ENCODE data around the gene BORCS8.
A peak's percentile ranks its signal among the peaks of the same experiment; 100 is the strongest.
"Not testable (repeated sequence)": the region's sequence is repeated elsewhere in the genome, so short reads cannot be mapped to it uniquely, and the experiment has no call there.

BORCS8 gene

GRCh38 chr19:19148504-19148903 lies 43.4 kb downstream of the BORCS8 start:
- not testable (repeated sequence) for DNase-seq (ENCODE audit: low spot score)

GRCh38 chr19:19147344-19147743 lies 44.6 kb downstream of the BORCS8 start:
- DNase-seq (ENCODE audit: low spot score) = no peak

GRCh38 chr19:19146865-19147264 lies 45.1 kb downstream of the BORCS8 start:
- DNase-seq (ENCODE audit: low spot score) = no peak

- DNase-seq (ENCODE audit: low spot score) = peak; percentile 85
Observed at GRCh38 chr19:19145684-19146608, 46.0 kb downstream of the BORCS8 start.

GRCh38 chr19:19145281-19145680 lies 46.7 kb downstream of the BORCS8 start:
- no peak for DNase-seq (ENCODE audit: low spot score)

GRCh38 chr19:19142347-19142746 lies 49.6 kb downstream of the BORCS8 start:
- DNase-seq (ENCODE audit: low spot score) = no peak

- no peak for DNase-seq (ENCODE audit: low spot score)
Observed at GRCh38 chr19:19140476-19140875, 51.5 kb downstream of the BORCS8 start.

GRCh38 chr19:19139876-19140229 lies 52.1 kb downstream of the BORCS8 start:
- DNase-seq (ENCODE audit: low spot score) = no peak

GRCh38 chr19:19138109-19138981 lies 53.6 kb downstream of the BORCS8 start, which contains the start of gene TMEM161A:
TMEM161A (minus strand) TSS chr19:19138478; CDS start chr19:19138428, 50 bp downstream.
- peak; percentile 99 for DNase-seq (ENCODE audit: low spot score)

GRCh38 chr19:19137556-19138108 lies 54.3 kb downstream of the BORCS8 start:
- DNase-seq (ENCODE audit: low spot score) = no peak

- DNase-seq (ENCODE audit: low spot score) = not testable (repeated sequence)
Observed at GRCh38 chr19:19135713-19136112, 56.2 kb downstream of the BORCS8 start.

GRCh38 chr19:19134687-19135158 lies 57.2 kb downstream of the BORCS8 start:
- peak; percentile 3 for DNase-seq (ENCODE audit: low spot score)

GRCh38 chr19:19133985-19134384 lies 58.0 kb downstream of the BORCS8 start:
- DNase-seq (ENCODE audit: low spot score) = no peak

GRCh38 chr19:19132912-19133311 lies 59.0 kb downstream of the BORCS8 start:
- DNase-seq (ENCODE audit: low spot score) = no peak

- DNase-seq (ENCODE audit: low spot score) = no peak
Observed at GRCh38 chr19:19131989-19132388, 60.0 kb downstream of the BORCS8 start.

Data from CD4-positive, alpha-beta T cell treated with Interleukin-2 at 100 ng/mL for 4 hours (primary cell).